Fibroblast of lung (primary cell): ENCODE measurements around the gene LPCAT1. TPM values are rescaled to one million over a fixed set of nuclear protein-coding genes. Genes with fewer than 3 reads are reported as not detected.

Experiments
- DNase-seq, 2 donors: peaks; one replicate each; pipeline versions ENCODE4 v3.0.0 to v3.0.0-alpha.2; 2010; ENCODE audit warnings: low read depth in 2 of 2
- H2AFZ ChIP-seq: 2 replicates; pipeline ENCODE4 v1.5.1; 2012; ENCODE audit warnings: low read length, control low read depth, inconsistent platforms
- H3K27ac ChIP-seq: 2 replicates; pipeline ENCODE4 v1.5.1; 2011; ENCODE audit warnings: low read length, control low read depth; ENCODE audit not compliant: insufficient read depth
- H3K27me3 ChIP-seq: 2 replicates; pipeline ENCODE4 v1.5.1; 2011; ENCODE audit warnings: mild to moderate bottlenecking, low read length; ENCODE audit not compliant: control insufficient read depth, insufficient read depth
- H3K36me3 ChIP-seq: 2 replicates; pipeline ENCODE4 v1.5.1; 2011; ENCODE audit warnings: low read length; ENCODE audit not compliant: control insufficient read depth, insufficient read depth
- H3K4me1 ChIP-seq: 2 replicates; pipeline ENCODE4 v1.5.1; 2011; ENCODE audit warnings: low read length; ENCODE audit not compliant: control insufficient read depth, insufficient read depth; ENCODE audit errors: extremely low read depth
- H3K4me2 ChIP-seq: 2 replicates; pipeline ENCODE4 v1.5.1; 2011; ENCODE audit warnings: low read length, control low read depth; ENCODE audit not compliant: insufficient read depth; ENCODE audit errors: extremely low read depth
- H3K4me3 ChIP-seq, 4 experiments: fragments of 200-600 bp in 1 of 4; sonication (generic) in 1 of 4; replicated peaks in 1 of 4; 2 replicates each; pipeline ENCODE4 v1.5.1; 2011 to 2016; ENCODE audit warnings: low read length in 4 of 4, low read depth in 3 of 4, mild to moderate bottlenecking in 3 of 4, control low read depth in 2 of 4, inconsistent platforms in 1 of 4, mixed read lengths in 1 of 4; ENCODE audit not compliant: insufficient read depth in 1 of 4; ENCODE audit errors: control extremely low read depth in 1 of 4
- H3K79me2 ChIP-seq: 2 replicates; pipeline ENCODE4 v1.5.1; 2012; ENCODE audit warnings: mild to moderate bottlenecking, low read length, inconsistent platforms; ENCODE audit not compliant: control insufficient read depth, insufficient read depth
- H3K9ac ChIP-seq: 2 replicates; pipeline ENCODE4 v1.5.1; 2011; ENCODE audit warnings: mild to moderate bottlenecking, low read length, control low read depth; ENCODE audit not compliant: insufficient read depth
- H3K9me3 ChIP-seq: 2 replicates; pipeline ENCODE4 v1.5.1; 2012; ENCODE audit warnings: low read depth, low read length; ENCODE audit not compliant: control insufficient read depth, insufficient read depth
- H4K20me1 ChIP-seq: 2 replicates; pipeline ENCODE4 v1.5.1; 2011; ENCODE audit warnings: low read length; ENCODE audit not compliant: control insufficient read depth, insufficient read depth; ENCODE audit errors: extremely low read depth
- EZH2 ChIP-seq: IDR thresholded peaks from 2 replicates; pipeline ENCODE4 v1.5.1; 2012; ENCODE audit warnings: low read length, control low read depth, mild to moderate bottlenecking; ENCODE audit errors: missing control alignments
- polyA plus RNA-seq, 2 donors: library from polyadenylated mRNA; depleted of rRNA in 1 of 2; stranded (reverse) in 1 of 2; unstranded in 1 of 2; fragments of >200 nt; gene quantifications; 2 replicates each; pipeline ENCODE4 v1.2.1, GENCODE V29; 2011 to 2012; ENCODE audit warnings: missing spikeins in 1 of 2
- total RNA-seq: library from RNA; depleted of rRNA; stranded (reverse); fragments of >200 nt; gene quantifications from 2 replicates; pipeline ENCODE4 v1.2.1, GENCODE V29; 2014
- TF ChIP-seq, protein P1 (sequence below), 2 donors: IDR thresholded peaks in 1 of 2; conservative IDR thresholded peaks in 1 of 2; 1 replicate in 1 of 2; 2 replicates in 1 of 2; pipeline ENCODE4 v1.5.1; 2011 to 2012; ENCODE audit warnings: low read length in 2 of 2, control low read depth in 1 of 2, inconsistent platforms in 1 of 2, low read depth in 1 of 2, mild to moderate bottlenecking in 1 of 2

Gene LPCAT1
- total and polyA plus RNA-seq, 2 donors (not counting 1 experiment from before 2014, with no cell fraction given): 50.8 to 65.2 TPM

DNA sequence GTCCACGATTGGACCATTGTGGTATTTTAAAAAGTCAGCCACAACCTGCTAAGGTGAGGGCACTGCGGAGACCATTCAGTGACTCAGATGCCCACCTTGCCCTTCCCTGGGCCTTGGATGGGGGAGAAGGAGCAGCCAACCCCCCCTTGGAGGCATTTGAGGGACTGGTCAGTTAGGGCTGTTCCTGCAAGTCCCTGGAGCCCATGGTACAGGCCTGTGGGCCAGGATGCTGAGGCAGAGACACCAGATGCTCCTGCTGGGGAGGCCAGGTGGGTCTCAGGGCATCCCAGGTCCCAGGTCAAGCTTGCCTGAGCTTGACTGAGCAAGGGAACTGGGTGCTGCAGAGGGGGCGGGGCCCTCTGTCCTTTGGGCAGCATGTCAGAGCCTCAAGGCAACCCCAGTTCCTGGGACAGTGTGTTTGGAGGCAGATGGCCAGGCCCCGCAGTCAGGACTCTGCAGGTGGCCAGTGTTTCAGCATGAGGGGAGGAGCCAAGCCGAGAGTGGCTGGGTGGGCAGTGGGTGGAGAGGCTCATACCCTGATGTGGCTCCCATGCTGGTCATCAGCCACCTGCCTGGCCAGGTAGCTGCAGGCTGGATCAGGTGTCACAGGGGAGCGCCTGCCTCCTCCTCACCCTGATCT lies 106.1 kb downstream of the LPCAT1 start:
- Histone ChIP-seq H2AFZ (no peak overlapping the region), H3K27ac (no peak overlapping the region), H3K9ac (no peak overlapping the region), H3K9me3 (no peaks in the 10 kb centered on the region), H4K20me1 (no peaks in the 10 kb centered on the region), H3K4me1 (no peaks in the 10 kb centered on the region), H3K36me3 (no peaks in the 10 kb centered on the region), H3K27me3 (no peaks in the 10 kb centered on the region), H3K4me2 (no peak overlapping the region), H3K4me3 (no peak overlapping the region), H3K79me2 (no peaks in the 10 kb centered on the region)
- TF ChIP-seq EZH2: no peak
- TF ChIP-seq, protein P1, sequence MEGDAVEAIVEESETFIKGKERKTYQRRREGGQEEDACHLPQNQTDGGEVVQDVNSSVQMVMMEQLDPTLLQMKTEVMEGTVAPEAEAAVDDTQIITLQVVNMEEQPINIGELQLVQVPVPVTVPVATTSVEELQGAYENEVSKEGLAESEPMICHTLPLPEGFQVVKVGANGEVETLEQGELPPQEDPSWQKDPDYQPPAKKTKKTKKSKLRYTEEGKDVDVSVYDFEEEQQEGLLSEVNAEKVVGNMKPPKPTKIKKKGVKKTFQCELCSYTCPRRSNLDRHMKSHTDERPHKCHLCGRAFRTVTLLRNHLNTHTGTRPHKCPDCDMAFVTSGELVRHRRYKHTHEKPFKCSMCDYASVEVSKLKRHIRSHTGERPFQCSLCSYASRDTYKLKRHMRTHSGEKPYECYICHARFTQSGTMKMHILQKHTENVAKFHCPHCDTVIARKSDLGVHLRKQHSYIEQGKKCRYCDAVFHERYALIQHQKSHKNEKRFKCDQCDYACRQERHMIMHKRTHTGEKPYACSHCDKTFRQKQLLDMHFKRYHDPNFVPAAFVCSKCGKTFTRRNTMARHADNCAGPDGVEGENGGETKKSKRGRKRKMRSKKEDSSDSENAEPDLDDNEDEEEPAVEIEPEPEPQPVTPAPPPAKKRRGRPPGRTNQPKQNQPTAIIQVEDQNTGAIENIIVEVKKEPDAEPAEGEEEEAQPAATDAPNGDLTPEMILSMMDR (conservative IDR thresholded peaks at IDR 0.05 in 1 of 2, IDR thresholded peaks at IDR 0.05 in 1 of 2; ENCODE audit: low read depth in 1 of 2, low read length in 2 of 2): no peak
- DNase-seq: no peak

DNA sequence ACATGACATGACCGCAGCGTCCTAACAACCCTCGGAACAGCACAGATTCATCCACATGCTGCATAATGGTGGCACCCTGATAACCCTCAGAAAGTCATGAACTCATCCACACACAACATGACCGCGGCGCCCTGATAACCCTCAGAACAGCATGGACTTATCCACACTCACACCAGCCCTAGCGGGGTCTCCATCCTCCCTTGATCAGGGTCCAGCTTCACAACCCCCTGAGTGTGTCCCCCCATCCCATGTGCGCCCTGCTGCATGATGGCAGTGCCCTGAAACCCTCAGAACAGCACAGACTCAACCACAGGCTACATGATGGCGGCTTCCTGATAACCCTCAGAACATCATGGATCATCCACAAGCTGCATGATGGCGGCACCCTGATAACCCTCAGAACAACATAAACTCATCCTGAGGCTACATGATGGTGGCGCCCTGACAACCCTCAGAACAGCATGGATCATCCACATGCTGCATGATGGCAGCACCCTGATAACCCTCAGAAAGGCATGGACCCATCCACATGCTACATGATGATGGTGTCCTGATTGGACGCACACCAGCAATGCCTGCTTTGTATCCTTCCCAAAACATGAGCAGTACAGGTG lies 106.8 kb downstream of the LPCAT1 start:
- Histone ChIP-seq H3K4me2 (no peak overlapping the region), H2AFZ (no peak overlapping the region), H3K27me3 (no peaks in the 10 kb centered on the region), H3K9me3 (no peaks in the 10 kb centered on the region), H3K79me2 (no peaks in the 10 kb centered on the region), H3K4me3 (no peak overlapping the region), H3K9ac (no peak overlapping the region), H3K27ac (no peak overlapping the region), H3K36me3 (no peaks in the 10 kb centered on the region), H4K20me1 (no peaks in the 10 kb centered on the region), H3K4me1 (no peaks in the 10 kb centered on the region)
- no peak for TF ChIP-seq EZH2
- TF ChIP-seq, protein P1 (conservative IDR thresholded peaks at IDR 0.05 in 1 of 2, IDR thresholded peaks at IDR 0.05 in 1 of 2; ENCODE audit: low read depth in 1 of 2, low read length in 2 of 2): no peak
- DNase-seq: no peak

DNA sequence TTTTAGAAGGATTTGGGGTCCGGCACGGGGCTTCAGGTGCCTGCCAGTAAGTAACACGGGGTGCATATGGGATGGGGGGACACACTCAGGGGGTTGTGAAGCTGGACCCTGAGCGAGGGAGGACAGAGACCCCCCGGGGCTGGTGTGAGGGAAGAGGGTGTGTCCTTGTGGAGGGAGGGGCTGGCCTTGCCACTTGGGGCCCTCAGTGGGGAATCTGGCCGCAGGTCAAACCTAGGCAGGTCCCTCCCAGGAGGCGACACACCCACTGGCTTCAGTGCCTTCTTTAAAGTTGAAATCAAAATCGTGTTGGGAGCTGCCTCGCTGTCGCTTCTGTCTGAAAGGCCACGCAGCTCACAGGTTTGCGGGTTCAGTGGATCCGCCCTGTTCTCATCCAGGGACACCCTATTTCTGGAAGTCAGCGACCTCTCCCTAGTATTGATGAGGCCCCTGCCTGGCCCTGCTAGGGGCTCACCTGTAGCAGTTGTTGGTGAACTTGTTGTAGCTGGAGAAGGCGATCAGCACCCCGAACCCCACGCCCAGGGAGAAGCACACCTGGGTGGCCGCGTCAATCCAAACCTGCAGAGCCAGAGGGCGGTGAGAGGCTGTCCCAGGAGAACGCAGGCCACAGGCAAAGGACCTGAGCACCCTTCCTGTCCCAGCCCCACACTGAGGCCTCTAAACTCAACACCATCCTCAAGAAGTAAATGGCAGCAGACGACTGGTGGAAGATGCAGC lies 108.0 kb downstream of the LPCAT1 start:
- Histone ChIP-seq H3K36me3 (no peaks in the 10 kb centered on the region), H4K20me1 (no peaks in the 10 kb centered on the region), H3K27ac (no peak overlapping the region), H3K79me2 (no peaks in the 10 kb centered on the region), H2AFZ (no peak overlapping the region), H3K9me3 (no peaks in the 10 kb centered on the region), H3K9ac (no peak overlapping the region), H3K4me1 (no peaks in the 10 kb centered on the region), H3K4me3 (no peak overlapping the region), H3K4me2 (no peak overlapping the region), H3K27me3 (no peaks in the 10 kb centered on the region)
- TF ChIP-seq, protein P1 (conservative IDR thresholded peaks at IDR 0.05 in 1 of 2, IDR thresholded peaks at IDR 0.05 in 1 of 2; ENCODE audit: low read depth in 1 of 2, low read length in 2 of 2): no peak
- no peak for TF ChIP-seq EZH2
- no peak for DNase-seq
